ENCODE results near the gene CHD5. TPM values are rescaled to one million over a fixed set of nuclear protein-coding genes. Genes with fewer than 3 reads are reported as not detected.
"Not testable (repeated sequence)": the region's sequence is repeated elsewhere in the genome, so short reads cannot be mapped to it uniquely, and the experiment has no call there.

Gene CHD5
- total RNA-seq (2014; rRNA removed; shearing (Covaris generic)) = 0.98 TPM in 2 replicates

GRCh38 chr1:6180268-6180706 is at the start of gene CHD5:
Gene CHD5, minus strand, starts transcription at chr1:6180321. Its CDS starts 298 bp downstream, at chr1:6180023.
- no peak for DNase-seq (ENCODE audit: low spot score)

- DNase-seq (ENCODE audit: low spot score) = no peak
Observed at GRCh38 chr1:6225651-6226050, 45.5 kb upstream of the CHD5 start.

GRCh38 chr1:6224718-6225117 is 44.6 kb upstream of the CHD5 start:
- peak; percentile 40 for DNase-seq (ENCODE audit: low spot score)

- no peak for DNase-seq (ENCODE audit: low spot score)
Observed at GRCh38 chr1:6223617-6224016, 43.5 kb upstream of the CHD5 start.

GRCh38 chr1:6222636-6223035 is 42.5 kb upstream of the CHD5 start:
- peak; percentile 66 for DNase-seq (ENCODE audit: low spot score)

- DNase-seq (ENCODE audit: low spot score) = no peak
Observed at GRCh38 chr1:6221210-6221784, 41.2 kb upstream of the CHD5 start.

GRCh38 chr1:6220236-6220635 is 40.1 kb upstream of the CHD5 start:
- peak; percentile 18 for DNase-seq (ENCODE audit: low spot score)

GRCh38 chr1:6219641-6220040 is 39.5 kb upstream of the CHD5 start:
- not testable (repeated sequence) for DNase-seq (ENCODE audit: low spot score)

GRCh38 chr1:6218375-6219164 is 38.4 kb upstream of the CHD5 start:
- no peak for DNase-seq (ENCODE audit: low spot score)

- DNase-seq (ENCODE audit: low spot score) = no peak
Observed at GRCh38 chr1:6212193-6212959, 32.3 kb upstream of the CHD5 start.

GRCh38 chr1:6211731-6212130 is 31.6 kb upstream of the CHD5 start:
- DNase-seq (ENCODE audit: low spot score) = no peak

GRCh38 chr1:6210591-6211355 is 30.7 kb upstream of the CHD5 start:
- DNase-seq (ENCODE audit: low spot score) = no peak

GRCh38 chr1:6209661-6210580 is 29.8 kb upstream of the CHD5 start:
- no peak for DNase-seq (ENCODE audit: low spot score)

- no peak for DNase-seq (ENCODE audit: low spot score)
Observed at GRCh38 chr1:6208723-6209660, 28.9 kb upstream of the CHD5 start.

- DNase-seq (ENCODE audit: low spot score) = no peak
Observed at GRCh38 chr1:6207921-6208320, 27.8 kb upstream of the CHD5 start.

- no peak for DNase-seq (ENCODE audit: low spot score)
Observed at GRCh38 chr1:6207075-6207885, 27.2 kb upstream of the CHD5 start.

GRCh38 chr1:6206520-6206855 is 26.4 kb upstream of the CHD5 start:
- DNase-seq (ENCODE audit: low spot score) = no peak

- DNase-seq (ENCODE audit: low spot score) = peak; percentile 55
Observed at GRCh38 chr1:6205849-6206519, 25.9 kb upstream of the CHD5 start, which contains the start of gene RNF207. Gene RNF207, plus strand, starts transcription at chr1:6206119. Its CDS starts 417 bp downstream, at chr1:6206536.

Measured in A172 (cell line).